GM12878 (cell line): Measurements from ENCODE around the gene KRTAP3-2. TPM values are rescaled to one million over a fixed set of nuclear protein-coding genes. Genes with fewer than 3 reads are reported as not detected.

Experiments used
- BCL3 ChIP-seq: IDR thresholded peaks from 2 replicates; pipeline ENCODE4 v1.6.1; 2011; ENCODE audit warnings: borderline replicate concordance, low read depth, mild to moderate bottlenecking, moderate library complexity, low read length; ENCODE audit not compliant: insufficient read depth, poor library complexity, severe bottlenecking
- BHLHE40 ChIP-seq, 2 experiments: fragments of 450-650 bp in 1 of 2; IDR thresholded peaks; 2 replicates each; pipeline ENCODE4 v1.6.1; 2011 to 2017; ENCODE audit warnings: low read depth in 2 of 2, borderline replicate concordance in 1 of 2, improper control_type of control experiment in 1 of 2, low read length in 1 of 2, mild to moderate bottlenecking in 1 of 2
- BRCA1 ChIP-seq: IDR thresholded peaks from 2 replicates; pipeline ENCODE4 v1.6.1; 2011; ENCODE audit warnings: low read depth, low read length, improper control_type of control experiment
- E2F4 ChIP-seq: IDR thresholded peaks from 2 replicates; pipeline ENCODE4 v1.6.1; 2012; ENCODE audit warnings: low read depth, low read length, improper control_type of control experiment
- GABPA ChIP-seq: IDR thresholded peaks from 2 replicates; pipeline ENCODE4 v1.6.1; 2014; ENCODE audit warnings: antibody characterized with exemption, low read depth, mild to moderate bottlenecking, inconsistent platforms
- IKZF1 ChIP-seq: fragments of 450-650 bp; conservative IDR thresholded peaks from 2 replicates; pipeline ENCODE4 v1.6.1; 2017; ENCODE audit warnings: antibody characterized with exemption, mild to moderate bottlenecking
- IRF4 ChIP-seq: IDR thresholded peaks from 2 replicates; pipeline ENCODE4 v1.6.1; 2011; ENCODE audit warnings: low read depth, low read length
- MTA3 ChIP-seq: IDR thresholded peaks from 2 replicates; pipeline ENCODE4 v1.6.1; 2012; ENCODE audit warnings: low read length, inconsistent platforms, borderline replicate concordance
- NFYB ChIP-seq: IDR thresholded peaks from 2 replicates; pipeline ENCODE4 v1.6.1; 2011; ENCODE audit warnings: low read depth, mild to moderate bottlenecking, low read length, improper control_type of control experiment, moderate library complexity; ENCODE audit not compliant: insufficient read depth
- NKRF ChIP-seq: fragments of 450-650 bp; conservative IDR thresholded peaks from 2 replicates; pipeline ENCODE4 v1.6.1; 2017; ENCODE audit warnings: mild to moderate bottlenecking, moderate library complexity
- NR2C2 ChIP-seq: IDR thresholded peaks from 2 replicates; pipeline ENCODE4 v1.6.1; 2011; ENCODE audit warnings: borderline replicate concordance, low read depth; ENCODE audit not compliant: control insufficient read depth, insufficient read length
- PAX5 ChIP-seq: IDR thresholded peaks from 2 replicates; pipeline ENCODE4 v1.6.1; 2011; ENCODE audit warnings: low read depth, low read length, borderline replicate concordance
- PBX3 ChIP-seq: IDR thresholded peaks from 2 replicates; pipeline ENCODE4 v1.6.1; 2011; ENCODE audit warnings: mild to moderate bottlenecking, low read depth, low read length, moderate library complexity; ENCODE audit not compliant: insufficient replicate concordance
- WRNIP1 ChIP-seq: IDR thresholded peaks from 2 replicates; pipeline ENCODE4 v1.6.1; 2011; ENCODE audit warnings: low read depth, low read length, improper control_type of control experiment, borderline replicate concordance
- ZBTB11 ChIP-seq: fragments of 450-650 bp; formaldehyde crosslinking; IDR thresholded peaks from 2 replicates; pipeline ENCODE4 v1.5.0; 2022; ENCODE audit warnings: mild to moderate bottlenecking, missing genetic modification characterization
- polyA plus RNA-seq, 11 experiments: library from polyadenylated mRNA; depleted of rRNA in 4 of 11; unstranded in 6 of 11; stranded (reverse) in 5 of 11; fragments of >200 nt; fragmentation: Nextera tagmentation in 4 of 11; fragmentation: Illumina TruSeq in 1 of 11; extraction: Ambion mirVana in 4 of 11; extraction: Trizol in 1 of 11; gene quantifications; 1 replicate in 1 of 11; 2 replicates in 10 of 11; pipeline versions ENCODE4 v1.2.1 to v1.2.3, GENCODE V29; 2011 to 2016; ENCODE audit warnings: inconsistent platforms in 2 of 11, missing spikeins in 2 of 11, low read depth in 1 of 11
- total RNA-seq, 4 experiments: library from RNA; depleted of rRNA in 3 of 4; stranded (reverse); fragments of >200 nt in 3 of 4; fragmentation: Illumina TruSeq in 1 of 4; extraction: Trizol in 1 of 4; gene quantifications; 2 replicates each; pipeline versions ENCODE4 v1.2.1 to v1.2.3, GENCODE V29; 2013 to 2021

Gene KRTAP3-2
- total and polyA plus RNA-seq, 10 of the 15 experiments (the other 5 are each of a cell fraction or from before 2014, with no cell fraction given) = not detected

- TF ChIP-seq NKRF = no peak
- no peak for TF ChIP-seq NFYB
- no peak for TF ChIP-seq PAX5
- no peak for TF ChIP-seq BRCA1
- TF ChIP-seq E2F4 = no peak
- no peak for TF ChIP-seq BCL3
- TF ChIP-seq ZBTB11 (CRISPR knock-in tag) = no peak
- TF ChIP-seq MTA3 = no peak
- TF ChIP-seq NR2C2 = no peak
- TF ChIP-seq WRNIP1 = no peak
- TF ChIP-seq PBX3 = no peak
- TF ChIP-seq GABPA = no peak
- TF ChIP-seq BHLHE40 (IDR thresholded peaks at IDR 0.05; ENCODE audit: borderline replicate concordance in 1 of 2, low read depth in 2 of 2, low read length in 1 of 2) = no peak
- no peak for TF ChIP-seq IKZF1
- TF ChIP-seq IRF4 = no peak
Measured at GRCh38 chr17:40992666-40993065, 7.0 kb downstream of the KRTAP3-2 start (continued).
